ENCODE data around the gene TSPAN18. TPM values are rescaled to one million over a fixed set of nuclear protein-coding genes. Genes with fewer than 3 reads are reported as not detected.

Gene TSPAN18
- total RNA-seq, 1 donor = 8.5 TPM

DNA sequence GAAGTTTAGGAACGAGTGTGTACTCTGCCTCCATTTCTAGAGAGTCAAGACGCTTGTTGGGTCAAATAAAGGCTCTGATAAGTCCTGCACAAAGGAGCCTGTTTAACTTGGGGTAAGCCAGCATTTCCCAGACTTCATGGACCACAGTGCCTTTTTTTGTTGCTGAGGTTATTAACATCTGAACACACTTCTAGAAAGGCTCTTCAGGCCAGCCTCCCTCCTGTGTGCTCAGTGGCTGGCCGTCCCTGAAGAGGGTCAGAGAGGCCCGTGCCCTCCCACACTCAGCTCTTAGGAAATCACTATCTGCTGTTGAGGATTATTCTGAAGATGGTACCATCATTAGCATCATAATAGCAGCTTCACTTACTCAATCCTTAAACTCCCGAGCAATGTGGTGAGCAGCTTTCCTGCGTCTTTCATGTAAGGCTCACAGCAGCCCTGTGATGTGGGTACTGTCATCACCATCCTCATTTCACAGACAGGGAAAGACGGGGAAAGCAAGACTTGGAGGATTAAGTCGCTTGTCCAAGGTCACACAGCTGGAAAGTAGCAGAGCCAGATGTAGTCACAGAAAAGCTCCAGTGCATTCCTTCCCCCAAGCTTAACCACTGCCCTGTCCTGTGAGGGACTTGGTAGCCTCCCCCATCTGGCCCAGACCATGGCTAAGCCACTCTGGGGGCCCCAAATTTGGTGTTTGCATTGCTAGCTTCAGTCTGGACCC is 71.3 kb downstream of the TSPAN18 start:
- Histone ChIP-seq H3K9me3 (ENCODE audit: low read depth, low read length) (no peaks in the 10 kb centered on the region), H3K4me3 (ENCODE audit: low read length) (no peak overlapping the region), H3K4me1 (ENCODE audit: insufficient read depth, low read length) (no peaks in the 10 kb centered on the region), H3K27me3 (ENCODE audit: insufficient read depth, low read length) (no peaks in the 10 kb centered on the region)

DNA sequence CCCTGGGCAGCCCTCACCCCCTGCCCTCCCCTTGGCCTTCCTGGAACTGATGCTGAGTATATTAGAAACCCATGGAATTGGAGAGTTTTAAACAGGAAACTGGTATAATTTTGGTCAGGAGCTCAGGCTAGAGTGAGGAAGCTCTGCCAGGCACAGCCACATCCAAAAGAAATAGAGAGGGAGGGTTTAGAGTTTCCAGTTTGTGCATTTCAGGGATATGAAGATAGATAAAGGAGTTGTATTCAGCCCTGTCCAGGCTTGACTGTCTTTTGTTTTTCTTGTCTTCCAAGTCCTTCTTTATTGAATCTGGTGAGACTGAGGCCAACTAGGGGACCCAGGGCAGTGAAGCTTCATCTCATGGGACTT is 71.8 kb downstream of the TSPAN18 start:
- H3K4me3 ChIP-seq (ENCODE audit: low read length) = no peak overlapping the region
- no peaks in the 10 kb centered on the region for H3K4me1 ChIP-seq (ENCODE audit: insufficient read depth, low read length)
- no peaks in the 10 kb centered on the region for H3K27me3 ChIP-seq (ENCODE audit: insufficient read depth, low read length)
- H3K9me3 ChIP-seq (ENCODE audit: low read depth, low read length) = no peaks in the 10 kb centered on the region

DNA sequence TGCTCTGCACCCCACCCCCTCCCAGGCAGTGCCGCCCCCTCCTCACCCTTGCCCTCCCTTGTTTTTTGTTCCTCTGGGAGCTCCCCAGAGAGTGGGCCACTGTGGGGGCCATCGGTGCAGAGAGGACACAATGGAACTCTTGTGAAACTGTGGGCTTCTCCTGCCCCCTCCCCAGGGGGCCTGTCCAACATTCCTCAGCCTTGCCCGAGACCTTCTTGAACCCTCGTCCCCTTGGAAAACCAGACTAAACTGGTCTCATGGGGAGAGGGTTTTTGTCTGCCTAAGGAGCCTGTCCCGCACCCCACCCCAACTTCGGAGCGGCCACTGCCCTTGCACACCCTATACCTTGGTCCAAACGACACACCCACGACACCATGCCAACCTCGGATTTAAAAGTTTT is 72.2 kb downstream of the TSPAN18 start:
- Histone ChIP-seq H3K27me3 (ENCODE audit: insufficient read depth, low read length) (no peaks in the 10 kb centered on the region), H3K4me3 (ENCODE audit: low read length) (no peak overlapping the region), H3K9me3 (ENCODE audit: low read depth, low read length) (no peaks in the 10 kb centered on the region), H3K4me1 (ENCODE audit: insufficient read depth, low read length) (no peaks in the 10 kb centered on the region)

DNA sequence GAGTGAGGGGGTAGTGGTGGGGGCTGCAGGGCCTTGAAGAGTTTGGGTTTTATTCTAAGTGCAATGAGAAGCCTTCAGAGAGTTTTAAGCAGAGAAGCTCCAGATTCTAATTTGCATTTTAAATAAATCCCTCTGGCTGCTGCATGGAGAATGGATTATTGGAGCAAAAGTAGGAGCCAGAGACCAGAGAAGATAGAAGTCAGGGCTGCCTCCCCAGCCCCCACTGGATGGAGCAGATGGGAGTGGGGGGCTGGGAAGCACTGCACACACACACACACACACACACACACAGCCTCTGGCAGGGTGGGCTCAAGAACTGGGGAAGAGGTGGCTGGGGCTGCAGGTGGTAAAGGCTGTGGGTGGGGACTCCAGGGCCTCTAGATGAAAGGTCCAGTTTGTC is 75.6 kb downstream of the TSPAN18 start:
- H3K27me3 ChIP-seq (ENCODE audit: insufficient read depth, low read length) = no peaks in the 10 kb centered on the region
- H3K9me3 ChIP-seq (ENCODE audit: low read depth, low read length) = no peaks in the 10 kb centered on the region
- H3K4me1 ChIP-seq (ENCODE audit: insufficient read depth, low read length) = no peaks in the 10 kb centered on the region
- no peak overlapping the region for H3K4me3 ChIP-seq (ENCODE audit: low read length)

DNA sequence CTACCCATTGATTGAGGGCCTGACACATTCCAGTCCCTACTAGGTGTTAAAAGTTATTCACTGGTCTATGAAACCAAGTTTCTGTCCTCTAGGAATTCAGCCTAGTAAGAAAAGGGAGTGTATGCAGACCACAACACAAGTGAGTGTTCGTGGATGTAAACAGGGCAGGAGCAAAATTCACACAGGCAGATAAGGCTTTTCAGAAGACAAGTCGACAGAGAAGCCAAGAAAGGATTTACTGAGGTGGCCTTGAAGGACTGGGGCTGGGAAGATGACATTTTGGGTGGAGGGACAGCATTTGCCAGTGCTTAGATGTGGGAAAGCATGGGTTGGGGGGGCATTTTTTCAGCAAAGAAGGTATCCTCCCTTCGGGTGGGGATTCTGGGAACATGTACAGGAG is 76.2 kb downstream of the TSPAN18 start:
- H3K27me3 ChIP-seq (ENCODE audit: insufficient read depth, low read length) = no peaks in the 10 kb centered on the region
- no peaks in the 10 kb centered on the region for H3K9me3 ChIP-seq (ENCODE audit: low read depth, low read length)
- H3K4me3 ChIP-seq (ENCODE audit: low read length) = no peak overlapping the region
- no peaks in the 10 kb centered on the region for H3K4me1 ChIP-seq (ENCODE audit: insufficient read depth, low read length)

DNA sequence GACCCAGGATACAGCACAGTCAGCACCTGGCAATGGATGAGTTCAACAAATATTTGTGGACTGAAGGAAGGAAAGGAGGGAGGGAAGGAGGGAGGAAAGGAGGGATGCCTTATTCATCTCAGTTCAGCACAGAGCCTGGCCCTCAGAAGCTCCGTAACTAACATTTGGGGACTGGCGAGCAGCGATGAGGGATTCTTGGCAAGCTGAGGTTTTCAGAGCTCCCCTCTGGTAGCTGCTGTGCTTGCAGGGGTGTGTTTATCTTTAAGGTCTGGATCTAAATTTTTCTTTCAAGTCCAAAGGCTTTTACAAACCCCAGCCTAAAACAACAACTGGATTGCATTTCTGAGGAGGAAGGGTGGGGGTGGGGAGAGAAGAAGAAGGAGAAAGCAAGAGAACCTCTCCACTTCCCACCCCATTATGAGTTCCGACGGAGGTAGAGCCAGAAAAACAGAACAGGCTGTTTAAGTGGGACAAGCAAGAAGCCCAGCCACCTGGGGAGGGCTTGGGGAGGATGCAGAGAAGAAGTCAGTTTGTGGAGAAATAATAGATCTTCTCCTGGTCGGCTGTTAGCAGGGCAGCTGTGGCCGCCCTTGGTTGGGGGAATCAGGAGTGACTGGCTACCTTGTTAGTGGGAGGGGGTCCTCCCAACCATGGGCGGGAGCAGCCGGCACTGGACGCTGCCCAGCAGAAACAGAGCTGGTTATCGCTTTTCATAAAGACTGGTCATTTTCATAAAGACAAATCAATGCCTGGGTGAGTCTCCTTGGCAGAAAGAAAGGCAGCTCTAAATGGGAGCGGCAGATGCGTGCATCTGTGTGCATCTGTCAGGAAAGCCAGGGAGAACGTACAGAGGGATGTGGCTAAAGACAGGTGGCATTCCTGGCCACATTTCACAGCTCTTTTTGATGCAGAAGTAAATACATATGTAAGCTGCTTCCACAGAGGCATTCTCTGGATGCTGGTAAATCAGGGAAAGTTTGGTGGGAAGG is 78.0 kb downstream of the TSPAN18 start:
- Histone ChIP-seq H3K9me3 (ENCODE audit: low read depth, low read length) (no peaks in the 10 kb centered on the region), H3K4me3 (ENCODE audit: low read length) (no peak overlapping the region), H3K4me1 (ENCODE audit: insufficient read depth, low read length) (no peaks in the 10 kb centered on the region), H3K27me3 (ENCODE audit: insufficient read depth, low read length) (no peaks in the 10 kb centered on the region)

DNA sequence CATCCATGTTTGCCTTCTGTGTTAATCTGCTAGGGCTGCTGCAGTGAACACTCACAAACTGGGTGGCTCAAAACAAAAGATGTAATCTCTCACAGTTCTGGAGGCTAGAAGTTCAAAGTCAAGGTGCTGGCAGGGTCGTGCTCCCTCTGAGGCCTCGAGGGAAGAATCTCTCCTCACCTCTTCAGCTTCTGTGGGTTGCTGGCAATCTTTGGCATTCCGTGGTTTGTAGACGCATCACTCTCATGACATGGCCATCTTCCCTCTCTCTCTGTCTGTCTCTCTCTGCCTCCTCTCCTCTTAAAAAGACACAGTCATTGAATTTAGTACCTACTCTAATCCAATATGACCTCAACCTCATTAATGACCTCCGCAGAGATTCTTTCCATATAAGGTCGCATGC is 78.8 kb downstream of the TSPAN18 start:
- Histone ChIP-seq H3K27me3 (ENCODE audit: insufficient read depth, low read length) (no peaks in the 10 kb centered on the region), H3K4me1 (ENCODE audit: insufficient read depth, low read length) (no peaks in the 10 kb centered on the region), H3K4me3 (ENCODE audit: low read length) (no peak overlapping the region), H3K9me3 (ENCODE audit: low read depth, low read length) (no peaks in the 10 kb centered on the region)

DNA sequence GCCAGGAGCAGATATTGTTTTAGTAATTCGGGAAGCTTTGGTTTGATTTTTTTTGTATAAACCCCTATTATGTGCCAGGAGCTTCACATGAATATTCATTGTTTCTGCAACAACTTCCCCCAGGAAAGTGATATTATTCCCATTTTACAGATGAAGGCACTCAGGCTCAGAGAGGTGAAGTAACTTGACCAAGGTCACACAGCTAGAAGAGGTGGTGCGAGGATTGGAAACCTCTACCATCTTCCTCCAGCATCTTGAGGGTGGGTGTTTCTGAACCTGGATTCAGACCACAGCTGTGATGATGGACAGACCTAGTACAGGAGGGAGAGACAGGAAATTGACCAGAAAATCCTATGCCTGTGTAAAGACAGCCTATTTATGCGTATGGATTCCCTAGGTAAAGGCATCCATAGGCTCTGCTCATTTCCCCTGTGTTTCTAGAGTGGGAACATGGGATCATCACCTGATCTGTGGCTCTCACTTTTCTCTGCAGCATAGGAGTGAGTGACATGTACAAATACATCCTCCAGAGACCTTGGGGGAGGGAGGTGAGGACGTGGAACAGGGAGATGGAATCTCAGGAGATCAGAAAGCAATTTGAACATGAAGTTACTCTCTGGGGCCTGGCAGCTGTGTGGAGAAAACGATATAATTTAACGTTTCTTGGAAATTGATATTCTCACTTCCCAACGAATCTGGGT is 81.4 kb downstream of the TSPAN18 start:
- Histone ChIP-seq H3K9me3 (ENCODE audit: low read depth, low read length) (no peaks in the 10 kb centered on the region), H3K27me3 (ENCODE audit: insufficient read depth, low read length) (no peaks in the 10 kb centered on the region), H3K4me3 (ENCODE audit: low read length) (no peak overlapping the region), H3K4me1 (ENCODE audit: insufficient read depth, low read length) (no peaks in the 10 kb centered on the region)

DNA sequence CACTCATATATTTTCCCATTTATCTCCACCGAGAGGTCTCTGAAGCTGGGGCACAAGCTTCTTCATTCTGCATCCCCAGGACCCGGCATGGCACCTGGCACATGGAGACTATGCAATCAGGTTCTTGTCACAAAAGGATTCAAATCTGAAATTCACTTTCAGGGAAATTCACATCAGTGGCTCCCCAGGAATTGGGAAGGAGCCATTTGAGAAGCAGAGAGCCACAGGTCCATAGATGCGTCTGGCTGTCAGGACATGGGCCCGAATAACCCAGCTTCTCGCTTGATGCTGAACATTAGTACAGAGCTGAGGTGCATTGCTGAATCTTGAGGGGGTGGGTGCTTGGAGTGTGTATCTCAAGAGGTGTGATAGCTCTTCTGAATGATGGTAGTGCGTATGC is 82.5 kb downstream of the TSPAN18 start:
- Histone ChIP-seq H3K4me1 (ENCODE audit: insufficient read depth, low read length) (no peaks in the 10 kb centered on the region), H3K27me3 (ENCODE audit: insufficient read depth, low read length) (no peaks in the 10 kb centered on the region), H3K4me3 (ENCODE audit: low read length) (no peak overlapping the region), H3K9me3 (ENCODE audit: low read depth, low read length) (no peaks in the 10 kb centered on the region)

DNA sequence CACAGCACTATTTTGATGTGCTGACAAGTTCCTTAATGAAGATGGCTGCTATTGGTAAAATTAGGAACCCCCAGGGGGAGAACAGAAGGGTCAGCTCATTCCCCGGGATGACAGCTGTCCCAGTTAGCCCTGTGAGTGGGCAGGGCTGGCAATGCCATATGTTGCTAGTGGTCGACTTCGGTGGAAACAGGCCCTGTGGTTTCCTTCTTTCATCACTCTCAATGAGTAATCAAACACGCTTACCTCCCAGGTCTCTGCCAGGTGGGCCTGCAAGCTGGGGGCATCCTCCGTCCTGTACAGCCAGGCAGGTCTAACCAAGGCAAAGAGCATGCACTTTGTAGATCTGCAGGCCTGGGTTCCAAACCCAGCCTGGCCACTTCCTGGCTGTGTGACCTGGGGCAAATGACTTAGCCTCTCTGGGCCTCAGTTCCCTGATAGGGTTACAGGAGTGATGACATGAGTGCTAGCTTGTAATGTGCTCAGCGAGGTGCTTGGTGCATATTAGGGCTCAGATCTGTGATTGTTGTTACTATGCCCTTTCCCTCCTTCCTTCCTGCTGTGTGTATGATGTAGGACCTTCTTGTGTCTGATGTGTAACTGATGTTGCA is 85.2 kb downstream of the TSPAN18 start:
- Histone ChIP-seq H3K4me1 (ENCODE audit: insufficient read depth, low read length) (no peaks in the 10 kb centered on the region), H3K9me3 (ENCODE audit: low read depth, low read length) (no peaks in the 10 kb centered on the region), H3K27me3 (ENCODE audit: insufficient read depth, low read length) (no peaks in the 10 kb centered on the region), H3K4me3 (ENCODE audit: low read length) (no peak overlapping the region)

DNA sequence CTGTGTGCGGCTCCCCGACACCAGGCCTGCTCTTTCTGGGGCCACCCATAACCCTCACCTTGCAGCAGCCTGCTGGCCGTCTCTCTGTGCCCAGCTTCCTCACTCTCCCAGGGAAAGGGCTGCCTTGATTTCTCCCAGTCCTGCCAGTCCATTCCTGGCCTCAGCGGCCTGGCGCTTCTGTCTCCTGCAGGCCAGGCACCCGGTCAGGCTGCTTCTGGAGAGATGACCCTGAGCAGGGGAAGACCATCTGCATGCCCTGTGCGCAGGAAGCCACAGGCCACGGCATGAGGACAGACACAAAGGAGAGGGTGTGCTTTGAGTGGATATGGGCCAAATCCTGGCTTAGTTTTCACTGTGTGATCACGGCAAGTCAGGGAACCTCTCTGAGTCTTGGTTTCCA is 86.2 kb downstream of the TSPAN18 start:
- H3K4me1 ChIP-seq (ENCODE audit: insufficient read depth, low read length) = no peaks in the 10 kb centered on the region
- H3K9me3 ChIP-seq (ENCODE audit: low read depth, low read length) = no peaks in the 10 kb centered on the region
- no peaks in the 10 kb centered on the region for H3K27me3 ChIP-seq (ENCODE audit: insufficient read depth, low read length)

DNA sequence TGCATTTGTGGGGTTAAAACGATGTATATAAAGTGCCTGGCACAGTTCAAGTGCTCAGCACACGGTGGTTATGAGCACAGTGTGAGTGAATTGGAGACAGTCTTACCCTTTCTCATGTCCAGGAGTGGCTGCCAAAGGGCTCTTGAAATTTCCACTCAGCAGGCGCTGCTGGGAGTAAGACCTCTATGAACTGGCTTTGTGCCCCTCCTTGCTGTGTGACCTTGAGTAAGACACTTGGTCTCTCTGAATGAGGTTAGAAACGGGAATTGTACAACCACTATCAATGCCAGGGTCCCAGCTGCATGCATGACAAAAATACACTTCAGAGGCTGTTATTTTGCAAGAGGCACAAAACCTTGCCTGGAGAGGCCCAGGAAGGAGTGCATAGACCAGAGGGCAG is 86.6 kb downstream of the TSPAN18 start:
- Histone ChIP-seq H3K4me3 (ENCODE audit: low read length) (no peak overlapping the region), H3K27me3 (ENCODE audit: insufficient read depth, low read length) (no peaks in the 10 kb centered on the region), H3K9me3 (ENCODE audit: low read depth, low read length) (no peaks in the 10 kb centered on the region), H3K4me1 (ENCODE audit: insufficient read depth, low read length) (no peaks in the 10 kb centered on the region)

More for the DNA sequence above, 86.2 kb downstream of the TSPAN18 start:
- H3K4me3 ChIP-seq (ENCODE audit: low read length) = no peak overlapping the region

DNA sequence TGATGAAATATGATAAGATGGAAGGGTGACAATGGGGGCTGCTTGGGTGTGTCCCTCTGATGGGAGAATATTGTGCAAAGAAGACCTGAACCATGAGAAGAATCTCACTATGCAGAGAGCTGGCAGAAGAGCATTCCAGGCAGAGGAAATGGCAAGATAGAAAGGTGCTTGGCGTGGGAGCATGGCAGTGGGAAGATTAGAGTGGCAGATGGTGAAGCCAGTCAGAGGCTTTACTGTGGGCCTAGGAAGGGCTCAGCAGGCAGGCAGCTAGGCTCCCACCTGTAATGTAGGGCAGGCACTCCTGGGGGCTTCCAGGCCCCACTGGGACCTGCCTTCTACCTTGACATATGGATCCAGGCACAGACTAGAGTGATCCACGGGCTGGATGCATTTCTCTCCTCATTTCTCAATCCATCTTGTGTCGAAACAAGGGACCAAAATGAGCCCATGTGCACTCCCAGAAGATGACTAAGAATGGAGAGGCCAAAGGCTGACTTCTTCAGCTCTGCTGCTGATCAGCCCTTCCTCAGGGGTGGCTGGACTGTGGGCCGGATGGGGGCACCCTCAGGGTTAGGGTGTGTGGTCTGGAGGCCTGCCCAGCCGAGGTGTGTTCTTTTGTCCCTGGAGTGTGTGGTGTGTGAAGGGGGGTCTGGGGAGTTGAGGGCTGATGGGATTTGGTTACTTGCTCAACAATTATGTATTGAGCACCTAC is 88.3 kb downstream of the TSPAN18 start:
- H3K4me1 ChIP-seq (ENCODE audit: insufficient read depth, low read length) = no peaks in the 10 kb centered on the region
- H3K9me3 ChIP-seq (ENCODE audit: low read depth, low read length) = no peaks in the 10 kb centered on the region
- H3K27me3 ChIP-seq (ENCODE audit: insufficient read depth, low read length) = no peaks in the 10 kb centered on the region
- H3K4me3 ChIP-seq (ENCODE audit: low read length) = no peak overlapping the region

DNA sequence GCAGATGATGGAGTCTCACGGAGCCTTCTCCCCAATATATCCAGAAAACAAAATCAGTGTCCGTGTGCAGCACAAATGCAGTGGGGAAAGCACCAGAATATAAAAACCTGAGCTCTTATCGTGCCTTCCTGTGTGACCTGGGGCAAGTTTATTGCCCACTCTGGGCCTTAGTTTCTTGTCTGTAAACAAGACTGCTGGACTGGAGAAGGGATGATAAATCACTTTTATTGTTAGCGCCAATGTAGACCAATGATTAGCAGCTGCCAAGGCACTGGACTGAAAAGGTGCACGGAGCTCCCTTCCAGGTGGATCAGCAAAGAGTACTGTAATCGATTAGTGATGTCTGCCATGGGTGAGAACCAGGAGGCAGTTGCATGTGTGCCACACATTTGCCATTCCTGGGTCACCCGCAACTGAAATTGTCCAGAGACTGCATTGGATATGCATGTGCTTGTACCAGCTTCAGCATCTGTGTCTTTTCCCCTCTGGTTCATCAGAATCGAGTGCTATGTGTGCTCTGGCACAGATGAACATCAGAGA is 89.2 kb downstream of the TSPAN18 start:
- H3K27me3 ChIP-seq (ENCODE audit: insufficient read depth, low read length) = no peaks in the 10 kb centered on the region
- no peak overlapping the region for H3K4me3 ChIP-seq (ENCODE audit: low read length)
- no peaks in the 10 kb centered on the region for H3K4me1 ChIP-seq (ENCODE audit: insufficient read depth, low read length)
- no peaks in the 10 kb centered on the region for H3K9me3 ChIP-seq (ENCODE audit: low read depth, low read length)

Measured in mononuclear cell (primary cell).